Uterus (tissue), 2 donors: ENCODE data around the gene DGLUCY.

Experiments
- POLR2A ChIP-seq, 2 donors: fragments of 450-650 bp; IDR thresholded peaks; one replicate each; pipeline ENCODE4 v1.6.1; 2016; ENCODE audit warnings: antibody characterized with exemption in 2 of 2, mild to moderate bottlenecking in 1 of 2, moderate library complexity in 1 of 2
- TF ChIP-seq, protein P1 (sequence below), 4 experiments: fragments of 200-600 bp in 2 of 4; fragments of 450-650 bp in 2 of 4; sonication (generic) in 2 of 4; IDR thresholded peaks; one replicate each; pipeline ENCODE4 v1.5.1; 2016 to 2019; ENCODE audit warnings: antibody characterized with exemption in 4 of 4, mild to moderate bottlenecking in 2 of 4, moderate library complexity in 1 of 4

DNA sequence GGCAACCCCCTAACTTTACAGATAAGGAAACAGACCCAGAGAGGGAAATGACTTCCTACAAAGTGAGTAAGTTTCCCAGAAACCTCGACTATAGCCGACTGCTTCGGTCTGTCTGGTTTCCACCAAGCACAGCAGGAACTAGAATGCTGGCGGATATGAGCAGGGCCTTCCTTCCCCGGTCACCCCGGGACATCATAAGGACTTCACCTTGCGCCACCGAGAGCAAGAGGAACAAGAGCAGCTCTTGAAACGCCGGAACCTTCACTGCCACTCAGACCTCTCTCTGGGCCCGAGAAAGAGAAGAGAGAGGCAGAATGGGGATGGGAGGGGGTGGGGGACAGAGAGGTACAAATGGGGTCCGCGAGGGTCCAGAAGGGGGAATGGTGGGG, 160.0 kb downstream of the DGLUCY start:
- TF ChIP-seq, protein P1, sequence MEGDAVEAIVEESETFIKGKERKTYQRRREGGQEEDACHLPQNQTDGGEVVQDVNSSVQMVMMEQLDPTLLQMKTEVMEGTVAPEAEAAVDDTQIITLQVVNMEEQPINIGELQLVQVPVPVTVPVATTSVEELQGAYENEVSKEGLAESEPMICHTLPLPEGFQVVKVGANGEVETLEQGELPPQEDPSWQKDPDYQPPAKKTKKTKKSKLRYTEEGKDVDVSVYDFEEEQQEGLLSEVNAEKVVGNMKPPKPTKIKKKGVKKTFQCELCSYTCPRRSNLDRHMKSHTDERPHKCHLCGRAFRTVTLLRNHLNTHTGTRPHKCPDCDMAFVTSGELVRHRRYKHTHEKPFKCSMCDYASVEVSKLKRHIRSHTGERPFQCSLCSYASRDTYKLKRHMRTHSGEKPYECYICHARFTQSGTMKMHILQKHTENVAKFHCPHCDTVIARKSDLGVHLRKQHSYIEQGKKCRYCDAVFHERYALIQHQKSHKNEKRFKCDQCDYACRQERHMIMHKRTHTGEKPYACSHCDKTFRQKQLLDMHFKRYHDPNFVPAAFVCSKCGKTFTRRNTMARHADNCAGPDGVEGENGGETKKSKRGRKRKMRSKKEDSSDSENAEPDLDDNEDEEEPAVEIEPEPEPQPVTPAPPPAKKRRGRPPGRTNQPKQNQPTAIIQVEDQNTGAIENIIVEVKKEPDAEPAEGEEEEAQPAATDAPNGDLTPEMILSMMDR (IDR thresholded peaks at IDR 0.05) = no peak
- TF ChIP-seq POLR2A (IDR thresholded peaks at IDR 0.05) = no peak
